GM12872 (cell line): ENCODE data around the gene ARFIP1.

Experiments
- CTCF ChIP-seq: IDR thresholded peaks from 3 replicates; pipeline ENCODE4 v1.5.1; 2011; ENCODE audit warnings: low read depth, mild to moderate bottlenecking, low read length, moderate library complexity; ENCODE audit not compliant: insufficient read depth

ARFIP1 gene

GRCh38 chr4:152927737-152928136 is 148.0 kb downstream of the ARFIP1 start:
- no peak for TF ChIP-seq CTCF

GRCh38 chr4:152928286-152928685 is 148.5 kb downstream of the ARFIP1 start:
- TF ChIP-seq CTCF = no peak

- no peak for TF ChIP-seq CTCF
These were observed 150.1 kb downstream of the ARFIP1 start for GRCh38 chr4:152929888-152930287.

- TF ChIP-seq CTCF = no peak
These were observed 155.4 kb downstream of the ARFIP1 start for GRCh38 chr4:152935143-152935542.

- TF ChIP-seq CTCF = no peak
These were observed 156.1 kb downstream of the ARFIP1 start, which contains the start of gene FHDC1 for GRCh38 chr4:152935631-152936445. FHDC1 (plus strand) TSS chr4:152936323; CDS start chr4:152943058, 6,735 bp downstream.

GRCh38 chr4:152936446-152937335 is 156.9 kb downstream of the ARFIP1 start:
- no peak for TF ChIP-seq CTCF
